Urinary bladder (tissue), 4 donors: ENCODE results near the gene SUSD6. TPM values are rescaled to one million over a fixed set of nuclear protein-coding genes. Genes with fewer than 3 reads are reported as not detected.

Experiments used
- DNase-seq: peaks from one replicate; pipeline ENCODE4 v3.0.0-alpha.2; 2015; ENCODE audit errors: extremely low spot score
- H3K27ac ChIP-seq: one replicate; pipeline ENCODE4 v1.5.1; 2013; ENCODE audit warnings: low read depth, mild to moderate bottlenecking, moderate library complexity
- H3K36me3 ChIP-seq: one replicate; pipeline ENCODE4 v1.6.1; 2013; ENCODE audit warnings: mild to moderate bottlenecking, moderate library complexity; ENCODE audit not compliant: insufficient read depth
- H3K4me1 ChIP-seq: one replicate; pipeline ENCODE4 v1.6.1; 2013; ENCODE audit warnings: mild to moderate bottlenecking, moderate library complexity; ENCODE audit not compliant: insufficient read depth
- H3K4me3 ChIP-seq: one replicate; pipeline ENCODE4 v1.5.1; 2013; ENCODE audit warnings: low read depth, low read length
- WGBS: extraction: QIAGEN DNeasy Blood & Tissue Kit; methylation state at CpG from one replicate; pipeline ENCODE4 v1.1.7; 2013; 5-methylcytosine and 5-hydroxymethylcytosine counted together
- polyA plus RNA-seq: library from polyadenylated mRNA; stranded (reverse); fragments of 200-250 nt; gene quantifications from one replicate; pipeline ENCODE4 v1.2.3, GENCODE V29; 2013
- total RNA-seq: library from RNA; depleted of rRNA; stranded (reverse); fragments of >200 nt; gene quantifications from one replicate; pipeline ENCODE4 v1.2.3, GENCODE V29; 2014
- donor health status: healthy with polysubstance abuse.
- donor health status: healthy.

The SUSD6 gene
- total and polyA plus RNA-seq, 2 donors = 12.5 to 20.0 TPM

DNA sequence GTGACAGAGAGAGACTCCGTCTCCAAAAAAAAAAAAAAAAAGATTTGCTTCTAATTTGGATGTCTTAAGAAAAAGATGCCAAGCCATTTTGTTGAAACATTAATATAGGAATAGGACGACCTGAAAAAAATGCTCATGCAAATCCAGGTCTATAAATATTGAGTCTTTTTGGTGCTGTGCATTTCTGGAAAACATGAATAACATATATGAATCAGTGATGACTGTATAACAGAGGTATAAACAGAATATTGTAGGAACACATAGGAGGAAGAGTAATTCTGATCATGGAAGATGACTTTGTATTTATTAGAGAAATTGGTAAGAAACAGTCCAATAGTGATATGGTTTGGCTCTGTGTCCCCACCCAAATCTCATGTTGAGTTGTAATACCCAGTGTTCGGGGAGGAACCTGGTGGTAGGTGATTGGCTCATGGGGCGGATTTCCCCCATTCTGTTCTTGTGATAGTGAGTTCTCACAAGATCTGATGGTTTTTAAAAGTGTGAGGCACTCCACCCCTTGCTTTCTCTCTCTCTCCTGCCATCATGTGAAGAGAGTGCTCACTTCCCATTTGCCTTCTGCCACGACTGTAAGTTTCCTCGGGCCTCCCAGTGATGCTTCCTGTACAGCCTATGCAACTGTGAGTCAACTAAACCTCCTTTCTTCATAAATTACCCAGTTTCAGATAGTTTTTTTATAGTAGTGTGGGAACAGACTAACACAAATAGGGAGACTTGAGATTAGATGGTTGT, 152.5 kb downstream of the SUSD6 start:
- no peak overlapping the region for H3K4me3 ChIP-seq
- WGBS = 80% methylated on average over 6 of the region's 6 CpGs
- H3K27ac ChIP-seq = no peak overlapping the region
- peaks cover 2% of the 10 kb centered on the region for H3K4me1 ChIP-seq
- H3K36me3 ChIP-seq = no peaks in the 10 kb centered on the region
- DNase-seq = no peak

Other genes starting within 250 kb of the SUSD6 start
- gene ERH, start 213.3 kb upstream of the SUSD6 start, total RNA-seq = 131 TPM
- gene ERH, start 213.3 kb upstream of the SUSD6 start, polyA plus RNA-seq = 135 TPM
- gene SLC39A9, start 212.9 kb upstream of the SUSD6 start, total RNA-seq = 108 TPM
- gene SLC39A9, start 212.9 kb upstream of the SUSD6 start, polyA plus RNA-seq = 25.5 TPM
- 0.11 TPM for gene PLEKHD1, start 126.9 kb upstream of the SUSD6 start, total RNA-seq
- 0.04 TPM for gene PLEKHD1, start 126.9 kb upstream of the SUSD6 start, polyA plus RNA-seq
- 0.05 TPM for gene CCDC177, start 36.7 kb upstream of the SUSD6 start, total RNA-seq
- not detected for gene CCDC177, start 36.7 kb upstream of the SUSD6 start, polyA plus RNA-seq
- 180 TPM for gene SRSF5, start 155.5 kb downstream of the SUSD6 start, total RNA-seq
- gene SRSF5, start 155.5 kb downstream of the SUSD6 start, polyA plus RNA-seq = 450 TPM
- gene SLC10A1, start 185.6 kb downstream of the SUSD6 start, total RNA-seq = not detected
- 0.05 TPM for gene SLC10A1, start 185.6 kb downstream of the SUSD6 start, polyA plus RNA-seq